Fibroblast of skin of right biceps (primary cell): ENCODE results near the gene TMEM51.

Experiments used
- DNase-seq: peaks from one replicate; pipeline ENCODE4 v3.0.0-alpha.2; 2013

TMEM51 gene

DNA sequence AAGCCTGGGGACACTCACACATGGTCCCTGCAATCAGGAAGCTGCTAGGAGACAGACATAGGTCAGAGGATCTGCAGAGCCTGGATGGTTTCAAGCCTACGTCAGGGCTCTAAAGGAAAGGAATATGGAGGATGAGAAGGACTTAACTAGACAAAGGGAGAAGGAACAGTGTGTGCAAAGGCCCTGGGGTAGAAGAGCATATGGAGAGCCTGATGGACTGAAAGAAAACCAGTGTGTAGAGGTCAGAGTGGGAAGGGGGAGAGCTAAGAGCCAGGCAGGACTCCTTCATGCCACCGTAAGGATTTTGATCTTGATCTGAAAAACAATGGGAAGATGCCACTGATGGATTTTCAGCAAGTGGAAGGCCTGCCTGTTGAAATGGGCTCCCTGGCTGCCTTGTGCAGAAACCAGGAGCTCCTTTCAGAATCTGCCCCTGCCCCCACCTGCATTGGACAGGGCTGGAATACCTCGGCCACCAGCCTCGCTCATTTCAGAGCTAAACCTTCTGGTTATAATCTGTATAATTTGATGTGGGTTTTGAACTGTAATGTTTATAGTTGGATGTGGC lies 102.1 kb downstream of the TMEM51 start:
- no peak for DNase-seq

DNA sequence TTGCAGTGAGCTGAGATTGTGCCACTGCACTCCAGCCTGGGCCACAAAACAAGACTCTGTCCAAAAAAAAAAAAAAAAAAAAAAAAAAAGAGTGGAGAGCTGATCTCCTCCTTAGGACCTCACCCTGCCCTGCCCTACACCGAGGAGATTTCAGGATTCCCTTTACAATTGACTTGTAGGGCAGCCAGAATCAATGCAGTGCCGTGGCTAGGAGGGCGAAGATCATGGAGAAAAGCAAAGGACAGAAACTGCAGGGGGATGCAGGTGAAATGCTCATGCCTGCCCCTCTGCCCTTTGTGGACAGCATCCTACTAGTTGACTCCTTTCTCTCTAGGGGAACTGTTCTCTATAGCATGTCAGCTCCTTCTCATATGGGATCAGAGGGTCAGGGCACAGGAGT lies 103.0 kb downstream of the TMEM51 start:
- DNase-seq, result no peak

DNA sequence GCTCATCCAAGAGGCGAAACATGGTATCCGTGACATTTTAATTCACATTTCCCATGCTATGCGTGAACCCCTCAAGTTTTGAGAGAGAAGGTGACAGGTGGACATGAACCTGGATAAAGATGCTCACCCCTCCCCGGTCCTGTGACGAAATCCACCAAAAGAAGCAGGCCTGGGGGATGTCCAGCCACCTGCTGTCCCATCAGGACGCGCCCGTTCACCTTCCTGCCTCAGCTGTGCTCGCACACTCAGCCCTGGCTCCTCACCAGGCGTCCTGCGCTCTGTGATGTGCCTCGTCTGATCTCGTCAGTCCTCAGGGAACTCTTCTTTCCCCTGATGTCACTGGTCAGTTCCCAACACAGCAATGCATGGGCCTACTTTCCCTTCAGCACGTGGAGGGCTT lies 103.8 kb downstream of the TMEM51 start:
- no peak for DNase-seq

DNA sequence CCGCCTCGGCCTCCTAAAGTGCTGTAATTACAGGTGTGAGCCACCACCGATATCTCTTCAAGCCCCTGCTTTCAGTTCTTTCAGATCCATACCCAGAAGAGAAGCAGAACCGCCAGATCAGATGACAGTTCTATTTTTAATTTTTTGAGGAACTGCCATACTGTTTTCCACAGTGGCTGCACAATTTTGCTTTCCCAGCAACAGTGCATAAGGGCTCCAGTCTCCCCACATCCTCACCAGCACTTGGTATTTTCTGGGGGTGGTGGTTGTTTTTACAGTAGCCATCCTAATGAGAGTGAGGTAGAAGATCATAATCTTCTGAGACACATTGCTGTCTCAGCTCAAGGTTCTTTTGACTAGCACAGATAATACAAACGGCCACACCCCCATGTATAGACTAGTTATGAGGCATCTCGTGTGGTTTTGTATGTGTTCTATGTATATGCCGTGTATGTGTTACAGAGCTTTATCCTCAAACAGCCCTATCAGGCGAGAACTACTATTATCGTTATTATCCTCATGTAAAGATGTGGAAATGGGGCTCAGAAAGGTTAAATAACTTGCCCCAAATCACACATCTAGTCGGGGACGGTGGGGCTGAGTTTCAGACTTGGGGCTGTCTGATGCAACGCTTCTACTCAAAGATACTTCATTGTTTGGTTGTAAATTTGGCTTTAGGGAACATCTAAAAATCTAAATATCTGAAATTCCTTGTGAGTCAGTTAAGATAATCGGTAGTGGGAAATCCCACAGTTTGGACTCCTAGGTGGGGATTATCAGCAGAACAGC lies 105.5 kb downstream of the TMEM51 start:
- DNase-seq, result no peak

DNA sequence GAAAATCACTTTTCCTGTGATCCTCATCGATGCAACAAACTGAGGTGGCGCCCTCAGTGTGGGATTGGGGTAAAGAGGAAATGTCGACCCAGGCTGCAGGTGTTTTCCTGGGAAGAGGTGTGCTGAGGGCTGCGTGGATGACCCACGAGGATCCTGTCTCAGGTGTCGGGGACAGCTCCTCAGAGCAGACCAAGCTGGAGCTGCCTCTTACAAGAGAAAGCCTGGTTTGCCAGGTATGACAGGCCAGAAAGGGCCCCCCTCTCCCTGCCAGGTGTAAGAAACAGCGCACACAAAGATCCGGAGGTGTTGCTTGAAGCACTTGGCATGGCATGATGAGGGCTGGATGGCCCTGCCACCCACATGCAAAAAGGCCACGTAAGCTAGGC lies 106.1 kb downstream of the TMEM51 start:
- no peak for DNase-seq

DNA sequence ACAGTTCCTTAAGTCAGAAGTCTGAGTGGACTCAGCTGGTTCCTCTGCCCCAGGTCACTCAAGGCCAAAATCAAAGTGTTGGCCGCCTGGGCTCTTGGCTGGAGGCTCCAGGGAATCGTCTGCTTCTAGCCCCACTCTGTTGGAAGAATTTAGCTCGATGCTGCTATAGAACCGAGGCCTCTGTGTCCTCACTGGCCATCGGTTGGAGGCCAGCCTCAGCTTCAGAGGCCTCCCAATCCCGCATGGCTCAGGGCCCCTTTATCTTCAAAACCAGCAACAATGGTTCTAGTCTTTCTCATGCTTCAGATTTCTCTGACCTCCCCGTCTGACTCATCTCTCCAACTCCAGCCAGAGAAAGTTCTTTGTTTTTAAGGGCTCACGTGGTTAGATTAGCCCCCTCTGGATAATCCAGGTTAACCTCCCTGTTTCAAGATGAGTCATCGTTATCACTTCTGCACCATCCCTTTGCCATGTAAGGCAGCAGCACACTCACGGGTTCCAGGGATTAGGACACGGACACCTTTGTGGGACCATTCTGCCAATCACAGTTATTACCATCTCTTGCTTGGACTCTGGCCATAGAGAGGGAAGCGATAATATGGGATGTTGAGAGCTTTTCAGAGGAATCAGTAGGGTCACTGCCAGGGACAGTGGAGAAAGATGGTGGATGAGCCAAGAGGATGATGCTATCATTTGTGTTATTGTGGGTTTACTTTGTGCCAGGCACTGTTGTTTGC lies 107.0 kb downstream of the TMEM51 start:
- peak; percentile 45 for DNase-seq

DNA sequence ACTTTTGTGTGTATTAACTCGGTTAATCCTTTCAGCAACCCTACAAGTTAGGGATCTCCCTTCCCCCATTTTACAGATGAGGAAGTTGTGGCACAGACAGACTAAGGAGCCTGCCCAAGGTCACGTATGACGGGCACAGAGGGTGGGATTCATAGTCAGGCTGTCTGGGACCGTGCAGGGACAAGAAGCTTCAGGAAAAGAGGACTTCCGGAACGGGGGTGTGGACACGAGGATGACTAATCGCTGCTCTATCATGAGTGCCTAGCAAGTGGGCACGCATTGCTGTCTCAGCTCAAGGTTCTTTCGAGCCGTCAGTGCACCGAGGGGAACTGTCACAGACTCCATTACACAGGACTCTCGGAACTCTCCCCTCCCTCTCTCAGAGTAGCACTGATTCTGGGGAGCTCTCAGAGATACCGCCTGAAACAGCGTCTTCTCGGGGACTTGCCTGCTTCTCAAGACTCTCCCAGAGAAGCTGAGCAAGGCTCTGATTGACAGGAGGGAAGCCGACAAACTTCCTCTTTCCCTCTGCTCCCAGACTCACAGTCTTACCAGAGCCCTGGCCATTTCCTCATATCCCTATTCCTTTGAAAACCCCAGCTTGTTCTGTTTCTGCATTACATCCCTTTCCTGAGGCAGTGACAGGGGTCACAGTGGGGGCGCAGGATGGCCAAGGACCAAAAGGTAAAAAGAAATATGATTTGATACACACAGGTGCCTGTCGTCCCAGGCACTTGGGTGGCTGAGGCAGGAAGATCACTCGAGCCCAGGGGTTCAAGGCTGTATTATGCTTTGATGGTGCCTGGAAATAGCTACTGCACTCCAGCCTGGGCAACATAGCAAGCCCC lies 107.8 kb downstream of the TMEM51 start:
- no peak for DNase-seq

DNA sequence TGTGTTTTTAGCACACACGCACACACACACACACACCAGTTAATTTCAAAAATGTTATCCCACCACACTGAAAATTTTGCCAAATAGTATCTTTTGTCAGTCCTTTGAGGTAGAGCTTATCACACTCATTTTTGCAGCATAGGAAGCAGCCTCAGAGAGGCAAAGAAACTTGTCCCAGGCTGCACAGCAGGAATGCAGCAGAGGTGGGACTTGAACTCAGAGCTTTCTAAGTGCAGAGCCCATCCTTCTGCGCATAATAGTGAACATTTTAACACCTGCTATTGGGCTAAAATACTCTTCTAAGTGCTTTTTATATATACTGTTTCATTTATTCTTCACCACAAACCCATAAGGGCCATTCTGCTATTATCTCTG lies 108.4 kb downstream of the TMEM51 start:
- DNase-seq, result no peak

DNA sequence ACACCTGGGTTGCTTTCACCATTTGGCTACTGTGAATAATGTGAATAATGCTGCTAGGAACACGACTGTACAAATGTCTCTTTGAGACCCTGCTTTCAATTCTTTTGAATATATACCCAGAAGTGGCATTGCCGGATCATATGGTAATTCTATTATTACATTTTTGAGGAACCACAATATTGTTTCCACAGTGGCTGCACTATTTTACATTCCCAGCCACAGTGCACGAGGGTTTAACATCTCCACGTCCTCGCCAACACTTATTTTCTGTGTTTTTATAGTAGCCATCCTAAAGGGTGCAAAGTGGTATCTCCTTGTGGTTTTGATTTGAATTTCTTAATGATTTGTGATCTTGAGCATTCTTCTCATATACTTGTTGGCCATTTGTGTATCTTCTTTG lies 109.2 kb downstream of the TMEM51 start:
- DNase-seq, result no peak

DNA sequence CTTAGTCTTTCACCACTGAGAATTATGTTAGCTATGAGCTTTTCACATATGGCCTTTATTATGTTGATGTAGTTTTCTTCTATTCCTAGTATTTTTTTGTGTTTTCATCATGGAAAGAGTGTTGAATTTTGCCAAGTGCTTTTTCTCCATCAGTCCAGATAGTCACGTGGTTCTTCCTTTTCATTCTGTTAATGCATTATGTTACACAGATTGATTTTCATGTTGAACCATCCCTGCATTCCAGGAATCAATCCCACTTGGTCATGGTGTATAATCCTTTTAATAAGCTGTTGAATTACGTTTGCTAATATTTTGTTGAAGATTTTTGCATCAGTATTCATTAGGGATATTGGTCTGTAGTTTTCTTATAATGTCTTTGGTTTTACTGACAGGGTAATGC lies 111.2 kb downstream of the TMEM51 start:
- no peak for DNase-seq
